Stomach (tissue), 4 donors: ENCODE results near the gene MUC5B.

Experiments
- POLR2A ChIP-seq, 4 donors: fragments of 450-650 bp; IDR thresholded peaks; one replicate each; pipeline ENCODE4 v1.6.1; 2016; ENCODE audit warnings: antibody characterized with exemption in 4 of 4, control low read depth in 2 of 4, mild to moderate bottlenecking in 1 of 4, moderate library complexity in 1 of 4
- POLR2AphosphoS5 ChIP-seq, 3 donors: sonication (generic); formaldehyde crosslinking; IDR thresholded peaks; one replicate each; pipeline ENCODE4 v1.6.1; 2016; ENCODE audit warnings: antibody characterized with exemption in 3 of 3
- TF ChIP-seq, protein P1 (sequence below), 7 experiments: fragments of 450-650 bp in 4 of 7; fragments of 200-600 bp in 3 of 7; sonication (generic) in 3 of 7; IDR thresholded peaks; one replicate each; pipeline ENCODE4 v1.5.1; 2016 to 2019; ENCODE audit warnings: antibody characterized with exemption in 7 of 7, control low read depth in 2 of 7, mild to moderate bottlenecking in 1 of 7

DNA sequence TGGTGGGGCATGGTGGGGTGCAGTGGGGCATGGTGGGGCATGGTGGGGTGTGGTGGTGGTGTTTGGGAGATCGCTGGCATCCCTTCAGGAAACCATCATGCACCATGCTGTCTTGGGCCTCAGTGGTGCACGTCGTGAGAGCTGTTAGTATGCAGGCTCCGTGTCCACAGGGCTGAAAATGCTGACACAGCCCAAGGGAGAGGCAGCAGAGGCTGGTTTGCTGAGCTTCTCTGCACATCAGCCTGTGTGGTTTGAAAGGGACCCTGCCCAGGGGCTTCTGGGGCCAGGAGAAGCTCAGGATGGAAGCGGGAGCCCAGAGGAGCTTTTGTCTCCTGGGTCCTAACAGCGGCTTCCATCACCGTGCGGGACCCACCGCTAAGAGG lies 30.2 kb downstream of the MUC5B start:
- TF ChIP-seq, protein P1, sequence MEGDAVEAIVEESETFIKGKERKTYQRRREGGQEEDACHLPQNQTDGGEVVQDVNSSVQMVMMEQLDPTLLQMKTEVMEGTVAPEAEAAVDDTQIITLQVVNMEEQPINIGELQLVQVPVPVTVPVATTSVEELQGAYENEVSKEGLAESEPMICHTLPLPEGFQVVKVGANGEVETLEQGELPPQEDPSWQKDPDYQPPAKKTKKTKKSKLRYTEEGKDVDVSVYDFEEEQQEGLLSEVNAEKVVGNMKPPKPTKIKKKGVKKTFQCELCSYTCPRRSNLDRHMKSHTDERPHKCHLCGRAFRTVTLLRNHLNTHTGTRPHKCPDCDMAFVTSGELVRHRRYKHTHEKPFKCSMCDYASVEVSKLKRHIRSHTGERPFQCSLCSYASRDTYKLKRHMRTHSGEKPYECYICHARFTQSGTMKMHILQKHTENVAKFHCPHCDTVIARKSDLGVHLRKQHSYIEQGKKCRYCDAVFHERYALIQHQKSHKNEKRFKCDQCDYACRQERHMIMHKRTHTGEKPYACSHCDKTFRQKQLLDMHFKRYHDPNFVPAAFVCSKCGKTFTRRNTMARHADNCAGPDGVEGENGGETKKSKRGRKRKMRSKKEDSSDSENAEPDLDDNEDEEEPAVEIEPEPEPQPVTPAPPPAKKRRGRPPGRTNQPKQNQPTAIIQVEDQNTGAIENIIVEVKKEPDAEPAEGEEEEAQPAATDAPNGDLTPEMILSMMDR (IDR thresholded peaks at IDR 0.05), result no peak
- TF ChIP-seq POLR2A (IDR thresholded peaks at IDR 0.05) (no peak), POLR2AphosphoS5 (IDR thresholded peaks at IDR 0.05) (no peak)
